CD14-positive monocyte (primary cell): Measurements from ENCODE around the gene BCR. TPM values are rescaled to one million over a fixed set of nuclear protein-coding genes. Genes with fewer than 3 reads are reported as not detected.
A peak's percentile ranks its signal among the peaks of the same experiment; 100 is the strongest.

Source experiments
- DNase-seq, 3 donors: peaks; one replicate each; pipeline ENCODE4 v3.0.0-alpha.2; 2011 to 2022
- H2AFZ ChIP-seq: 2 replicates; pipeline ENCODE4 v1.6.0; 2012; ENCODE audit warnings: mild to moderate bottlenecking, low read depth, low read length, inconsistent platforms; ENCODE audit not compliant: insufficient read depth, poor library complexity, severe bottlenecking
- H3K27ac ChIP-seq, 2 donors: 1 replicate in 1 of 2; 2 replicates in 1 of 2; pipeline ENCODE4 v1.5.1; 2012 to 2013; ENCODE audit warnings: low read length in 2 of 2, control low read depth in 1 of 2, inconsistent platforms in 1 of 2, low read depth in 1 of 2, mild to moderate bottlenecking in 1 of 2
- H3K27me3 ChIP-seq, 2 donors: one replicate each; pipeline versions ENCODE4 v1.6.0 to v1.6.1; 2011 to 2013; ENCODE audit warnings: low read length in 2 of 2; ENCODE audit not compliant: control insufficient read depth in 2 of 2, insufficient read depth in 2 of 2
- H3K36me3 ChIP-seq, 2 donors: replicated peaks in 1 of 2; 1 replicate in 1 of 2; 2 replicates in 1 of 2; pipeline versions ENCODE4 v1.5.1 to v1.6.1; 2012 to 2013; ENCODE audit warnings: low read length in 2 of 2, control low read depth in 1 of 2, inconsistent platforms in 1 of 2, mild to moderate bottlenecking in 1 of 2; ENCODE audit not compliant: insufficient read depth in 2 of 2, control insufficient read depth in 1 of 2
- H3K4me1 ChIP-seq, 2 donors: 1 replicate in 1 of 2; 2 replicates in 1 of 2; pipeline versions ENCODE4 v1.5.1 to v1.6.1; 2012 to 2013; ENCODE audit warnings: low read length in 2 of 2, control low read depth in 1 of 2, inconsistent platforms in 1 of 2, mild to moderate bottlenecking in 1 of 2, moderate library complexity in 1 of 2; ENCODE audit not compliant: insufficient read depth in 2 of 2, control insufficient read depth in 1 of 2
- H3K4me2 ChIP-seq: replicated peaks from 2 replicates; pipeline ENCODE3; 2012; ENCODE audit warnings: low read length, moderate library complexity, mild to moderate bottlenecking; ENCODE audit not compliant: poor library complexity, severe bottlenecking; ENCODE audit errors: extremely low read depth
- H3K4me3 ChIP-seq, 3 experiments: fragments of 200-600 bp in 1 of 3; sonication (generic) in 1 of 3; replicated peaks in 1 of 3; 1 replicate in 2 of 3; 2 replicates in 1 of 3; pipeline ENCODE4 v1.5.1; 2011 to 2013; ENCODE audit warnings: low read length in 3 of 3, mild to moderate bottlenecking in 3 of 3, control low read depth in 2 of 3, low read depth in 2 of 3, inconsistent platforms in 1 of 3, moderate library complexity in 1 of 3
- H3K79me2 ChIP-seq: 2 replicates; pipeline ENCODE4 v1.6.0; 2012; ENCODE audit warnings: mild to moderate bottlenecking, control low read depth, inconsistent platforms, low read length, moderate library complexity; ENCODE audit not compliant: insufficient read depth
- H3K9ac ChIP-seq: 2 replicates; pipeline ENCODE4 v1.6.0; 2017; ENCODE audit warnings: low read length, mild to moderate bottlenecking; ENCODE audit not compliant: insufficient read depth, poor library complexity, severe bottlenecking
- H3K9me3 ChIP-seq, 2 donors: replicated peaks in 1 of 2; 1 replicate in 1 of 2; 2 replicates in 1 of 2; pipeline versions ENCODE4 v1.5.1 to v1.6.1; 2012 to 2013; ENCODE audit warnings: low read length in 2 of 2, control low read depth in 1 of 2; ENCODE audit not compliant: control insufficient read depth in 1 of 2, insufficient read depth in 1 of 2
- H4K20me1 ChIP-seq: 2 replicates; pipeline ENCODE4 v1.6.0; 2012; ENCODE audit warnings: mild to moderate bottlenecking, low read length, control low read depth, moderate library complexity; ENCODE audit not compliant: insufficient read depth
- H3K27ac Mint-ChIP-seq, 7 donors: one replicate each; pipeline ENCODE4 v1.8.0; 2020; ENCODE audit warnings: mild to moderate bottlenecking in 7 of 7, mixed read lengths in 7 of 7, moderate library complexity in 6 of 7, inconsistent platforms in 2 of 7
- H3K27me3 Mint-ChIP-seq, 3 donors: one replicate each; pipeline ENCODE4 v1.8.0; 2021 to 2022; ENCODE audit warnings: low read depth in 3 of 3, mild to moderate bottlenecking in 3 of 3, mixed read lengths in 3 of 3, moderate library complexity in 3 of 3, inconsistent platforms in 1 of 3
- H3K36me3 Mint-ChIP-seq, 2 donors: one replicate each; pipeline ENCODE4 v1.8.0; 2020; ENCODE audit warnings: mixed read lengths in 2 of 2, inconsistent platforms in 1 of 2, mild to moderate bottlenecking in 1 of 2
- H3K4me1 Mint-ChIP-seq: one replicate; pipeline ENCODE4 v1.8.0; 2020; ENCODE audit warnings: mild to moderate bottlenecking, mixed read lengths
- H3K4me3 Mint-ChIP-seq, 2 donors: one replicate each; pipeline ENCODE4 v1.8.0; 2020; ENCODE audit warnings: mild to moderate bottlenecking in 2 of 2, mixed read lengths in 2 of 2, moderate library complexity in 1 of 2
- H3K9me3 Mint-ChIP-seq, 7 donors: one replicate each; pipeline ENCODE4 v1.8.0; 2020 to 2022; ENCODE audit warnings: mixed read lengths in 7 of 7, mild to moderate bottlenecking in 6 of 7, moderate library complexity in 6 of 7, inconsistent platforms in 2 of 7
- CTCF ChIP-seq: fragments of 200-600 bp; IDR thresholded peaks from one replicate; pipeline ENCODE4 v1.8.0; 2022; ENCODE audit warnings: antibody characterized with exemption, mild to moderate bottlenecking
- WGBS: methylation state at CpG from one replicate; pipeline ENCODE4 v1.1.5; 2013; ENCODE audit warnings: missing lambda C conversion rate; ENCODE audit not compliant: insufficient coverage; 5-methylcytosine and 5-hydroxymethylcytosine counted together
- intact Hi-C, 2 donors: fragments of 100-400 bp; cut with micrococcal nuclease; formaldehyde crosslinking; loops; one replicate each; pipeline versions ENCODE4 v1.15.0 to v1.15.1; 2023
- polyA plus RNA-seq, 3 donors: library from polyadenylated mRNA; depleted of rRNA in 1 of 3; unstranded in 2 of 3; stranded (reverse) in 1 of 3; fragments of 300-500 nt in 2 of 3; fragments of >200 nt in 1 of 3; fragmentation: Illumina TruSeq in 2 of 3; gene quantifications; 1 replicate in 2 of 3; 2 replicates in 1 of 3; pipeline ENCODE4 v1.2.3, GENCODE V29; 2012 to 2021

BCR gene
- polyA plus RNA-seq, 3 donors, result 0.97 to 20.9 (median 0.97) TPM

DNA sequence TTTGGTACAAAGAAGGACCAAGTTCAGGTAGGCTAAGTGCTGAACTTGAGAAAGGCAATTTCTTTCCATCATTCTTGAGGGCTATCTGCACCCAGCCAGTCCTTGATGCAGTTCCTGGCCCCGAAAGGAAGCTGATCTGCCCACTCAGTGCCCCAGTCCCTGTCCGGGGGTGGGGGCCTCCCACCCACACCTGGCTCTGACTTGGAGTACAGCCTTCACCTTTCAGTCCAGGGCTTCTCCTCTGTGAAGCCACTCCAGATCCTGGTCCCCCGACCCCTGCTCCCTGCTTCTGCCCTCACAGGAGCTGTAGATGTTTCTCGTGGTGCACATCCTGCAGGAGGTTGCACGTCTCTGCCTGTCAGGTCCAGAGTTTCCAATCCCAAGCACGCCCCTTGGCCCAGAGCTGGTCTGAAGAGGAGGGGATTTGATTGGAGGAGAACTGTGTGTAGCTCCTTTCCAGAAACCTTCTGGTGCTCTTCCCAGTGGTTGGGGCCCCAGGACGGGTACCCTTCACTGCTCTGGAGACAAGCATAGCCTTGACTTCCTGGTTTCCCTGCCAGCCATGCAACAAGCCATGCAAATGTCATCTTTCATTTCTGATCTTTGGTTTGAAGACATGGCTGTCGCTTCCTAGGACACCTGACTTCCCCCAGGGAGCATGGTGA lies 75.3 kb downstream of the BCR start:
- Mint-ChIP-seq H3K9me3 (no peaks in the 10 kb centered on the region), H3K4me1 (peaks cover 6% of the 10 kb centered on the region), H3K36me3 (peaks cover 52 to 57% of the 10 kb centered on the region in 2 donors), H3K27me3 (peaks cover 0 to 2% (median 0%) of the 10 kb centered on the region in 3 donors), H3K27ac (peak overlapping the region in 2 of 7 donors; percentile 40 to 42), H3K4me3 (no peak overlapping the region)
- intact Hi-C loops, result no loop called here
- peaks cover 46 to 73% of the 10 kb centered on the region in 2 donors for H3K36me3 ChIP-seq
- H3K27ac ChIP-seq, result peak overlapping the region in 1 of 2 donors; percentile 26
- WGBS, result 84% methylated on average over 7 of the region's 8 CpGs
- peaks cover 51% of the 10 kb centered on the region for H3K79me2 ChIP-seq
- no peak overlapping the region for H3K4me2 ChIP-seq
- DNase-seq, result no peak
- H3K4me1 ChIP-seq, result no peaks in the 10 kb centered on the region
- no peak overlapping the region for H3K4me3 ChIP-seq
- no peaks in the 10 kb centered on the region for H3K9me3 ChIP-seq
- peaks cover 62% of the 10 kb centered on the region for H4K20me1 ChIP-seq
- no peak overlapping the region for H3K9ac ChIP-seq
- H2AFZ ChIP-seq, result no peak overlapping the region
- TF ChIP-seq CTCF, result no peak
- H3K27me3 ChIP-seq, result no peaks in the 10 kb centered on the region

DNA sequence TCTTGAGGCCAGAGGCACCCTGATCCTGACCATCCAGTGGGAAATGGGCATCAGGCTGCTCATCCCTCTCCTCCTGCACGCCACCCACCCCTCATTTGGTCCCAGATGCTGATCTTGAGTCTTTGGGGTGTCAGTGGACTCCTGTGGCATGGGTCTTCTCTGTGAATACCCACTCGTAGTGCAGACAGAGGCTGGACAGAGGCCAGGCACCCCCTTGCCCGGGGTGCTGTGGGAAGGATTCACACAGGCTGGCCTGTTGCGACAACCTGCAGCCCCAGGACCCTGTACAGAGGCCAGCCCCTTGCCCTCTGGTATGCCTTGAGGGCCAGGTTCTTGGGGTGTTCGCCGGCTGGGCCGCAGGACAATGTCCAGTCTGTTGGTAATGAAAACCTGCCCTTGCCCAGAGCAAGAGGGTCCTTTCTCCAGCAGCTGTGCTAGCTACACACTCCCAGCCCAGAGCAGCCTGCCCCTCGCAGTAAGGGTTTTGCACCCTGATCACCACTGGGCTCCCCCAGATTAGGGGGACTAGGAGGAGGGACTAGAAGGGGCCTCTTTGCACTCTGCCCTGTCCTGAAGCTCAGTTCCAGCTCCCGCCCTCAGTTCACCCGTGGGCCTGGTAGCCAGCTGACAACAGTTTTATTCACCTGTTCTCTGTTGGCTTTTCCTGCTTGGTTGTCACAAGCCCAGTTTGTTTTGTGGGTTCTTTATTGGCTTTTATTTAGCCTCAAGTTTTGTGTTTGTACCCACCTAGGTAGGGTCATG lies 76.0 kb downstream of the BCR start:
- no peaks in the 10 kb centered on the region for H3K9me3 Mint-ChIP-seq
- Histone ChIP-seq H3K27me3 (no peaks in the 10 kb centered on the region), H3K36me3 (peaks cover 52 to 81% of the 10 kb centered on the region in 2 donors), H3K9me3 (no peaks in the 10 kb centered on the region), H4K20me1 (peaks cover 55% of the 10 kb centered on the region), H3K4me2 (no peak overlapping the region), H3K4me1 (no peaks in the 10 kb centered on the region), H2AFZ (no peak overlapping the region), H3K4me3 (no peak overlapping the region), H3K79me2 (peaks cover 44% of the 10 kb centered on the region), H3K27ac (peak overlapping the region in 1 of 2 donors; percentile 26), H3K9ac (no peak overlapping the region)
- H3K36me3 Mint-ChIP-seq, result peaks cover 56 to 64% of the 10 kb centered on the region in 2 donors
- 100% methylated on average over 5 of the region's 10 CpGs for WGBS
- H3K4me1 Mint-ChIP-seq, result peaks cover 3% of the 10 kb centered on the region
- H3K27me3 Mint-ChIP-seq, result peaks cover 0 to 2% (median 0%) of the 10 kb centered on the region in 3 donors
- TF ChIP-seq CTCF, result no peak
- no peak for DNase-seq
- peak overlapping the region in 2 of 7 donors; percentile 42 to 44 for H3K27ac Mint-ChIP-seq
- no peak overlapping the region for H3K4me3 Mint-ChIP-seq
- intact Hi-C loops, result no loop called here
